ENCODE results near the gene ATP5MK.

DNA sequence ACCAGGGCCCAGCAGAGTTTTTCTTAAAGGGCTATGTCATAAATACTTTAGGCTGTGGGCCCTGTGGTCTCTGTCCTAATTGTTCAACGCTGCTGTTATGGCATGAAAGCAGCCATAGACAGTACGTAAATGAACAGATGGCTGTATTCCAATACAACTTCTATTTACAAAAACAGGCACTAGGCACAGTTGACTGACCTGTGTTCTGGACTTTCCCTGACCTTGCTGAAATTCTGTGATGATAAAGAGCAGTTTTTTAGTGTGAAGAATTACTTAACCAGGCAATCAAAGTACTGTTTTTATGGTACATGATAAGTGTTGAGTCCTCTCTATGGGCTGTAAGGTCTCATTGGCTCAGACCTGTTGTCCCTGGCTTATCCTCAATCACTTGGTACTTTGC, 17.3 kb upstream of the ATP5MK start:
- TF ChIP-seq ESRRA (CRISPR knock-in tag; IDR thresholded peaks at IDR 0.05; ENCODE audit: borderline replicate concordance) (no peak), ZNF317 (CRISPR knock-in tag; IDR thresholded peaks at IDR 0.05; ENCODE audit: borderline replicate concordance, low read depth) (no peak), CREB1 (CRISPR knock-in tag; IDR thresholded peaks at IDR 0.05) (no peak)
- TF ChIP-seq, protein P1, sequence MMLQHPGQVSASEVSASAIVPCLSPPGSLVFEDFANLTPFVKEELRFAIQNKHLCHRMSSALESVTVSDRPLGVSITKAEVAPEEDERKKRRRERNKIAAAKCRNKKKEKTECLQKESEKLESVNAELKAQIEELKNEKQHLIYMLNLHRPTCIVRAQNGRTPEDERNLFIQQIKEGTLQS (CRISPR knock-in tag; conservative IDR thresholded peaks at IDR 0.05): no peak
- TF ChIP-seq, protein P2, sequence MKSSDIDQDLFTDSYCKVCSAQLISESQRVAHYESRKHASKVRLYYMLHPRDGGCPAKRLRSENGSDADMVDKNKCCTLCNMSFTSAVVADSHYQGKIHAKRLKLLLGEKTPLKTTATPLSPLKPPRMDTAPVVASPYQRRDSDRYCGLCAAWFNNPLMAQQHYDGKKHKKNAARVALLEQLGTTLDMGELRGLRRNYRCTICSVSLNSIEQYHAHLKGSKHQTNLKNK (CRISPR knock-in tag; IDR thresholded peaks at IDR 0.05): no peak
- TF ChIP-seq, protein P3, sequence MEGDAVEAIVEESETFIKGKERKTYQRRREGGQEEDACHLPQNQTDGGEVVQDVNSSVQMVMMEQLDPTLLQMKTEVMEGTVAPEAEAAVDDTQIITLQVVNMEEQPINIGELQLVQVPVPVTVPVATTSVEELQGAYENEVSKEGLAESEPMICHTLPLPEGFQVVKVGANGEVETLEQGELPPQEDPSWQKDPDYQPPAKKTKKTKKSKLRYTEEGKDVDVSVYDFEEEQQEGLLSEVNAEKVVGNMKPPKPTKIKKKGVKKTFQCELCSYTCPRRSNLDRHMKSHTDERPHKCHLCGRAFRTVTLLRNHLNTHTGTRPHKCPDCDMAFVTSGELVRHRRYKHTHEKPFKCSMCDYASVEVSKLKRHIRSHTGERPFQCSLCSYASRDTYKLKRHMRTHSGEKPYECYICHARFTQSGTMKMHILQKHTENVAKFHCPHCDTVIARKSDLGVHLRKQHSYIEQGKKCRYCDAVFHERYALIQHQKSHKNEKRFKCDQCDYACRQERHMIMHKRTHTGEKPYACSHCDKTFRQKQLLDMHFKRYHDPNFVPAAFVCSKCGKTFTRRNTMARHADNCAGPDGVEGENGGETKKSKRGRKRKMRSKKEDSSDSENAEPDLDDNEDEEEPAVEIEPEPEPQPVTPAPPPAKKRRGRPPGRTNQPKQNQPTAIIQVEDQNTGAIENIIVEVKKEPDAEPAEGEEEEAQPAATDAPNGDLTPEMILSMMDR (IDR thresholded peaks at IDR 0.05): no peak
- TF ChIP-seq, protein P4, sequence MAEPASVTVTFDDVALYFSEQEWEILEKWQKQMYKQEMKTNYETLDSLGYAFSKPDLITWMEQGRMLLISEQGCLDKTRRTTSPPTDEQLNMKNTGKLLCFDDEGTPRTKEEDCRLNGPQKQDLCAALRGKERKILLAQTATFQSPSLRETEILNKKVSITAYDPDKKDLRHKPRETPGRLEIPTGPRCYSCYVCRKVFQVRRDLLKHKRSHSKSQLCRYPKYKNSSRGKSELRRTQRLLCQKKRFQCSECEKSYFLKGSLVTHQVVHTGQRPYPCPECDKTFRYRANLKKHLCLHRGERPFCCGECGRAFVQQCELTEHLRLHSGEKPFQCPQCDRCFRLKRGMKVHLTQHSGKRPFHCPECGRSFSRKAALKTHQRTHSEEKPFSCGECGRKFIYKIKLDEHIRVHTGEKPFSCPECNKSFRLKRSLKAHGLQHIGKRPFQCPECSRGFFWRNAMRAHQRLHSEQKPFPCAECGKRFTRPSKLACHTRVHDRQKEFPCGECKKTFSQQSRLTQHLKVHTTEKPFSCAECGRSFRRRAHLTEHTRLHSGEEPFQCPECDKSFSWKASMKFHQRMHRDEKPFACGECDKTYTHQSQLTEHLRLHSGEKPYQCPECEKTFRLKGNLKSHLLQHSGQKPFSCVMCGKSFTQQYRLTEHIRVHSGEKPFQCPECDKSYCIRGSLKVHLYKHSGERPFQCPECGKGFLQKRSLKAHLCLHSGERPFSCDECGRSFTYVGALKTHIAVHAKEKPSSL (CRISPR knock-in tag; conservative IDR thresholded peaks at IDR 0.05): no peak
- TF ChIP-seq, protein P5, sequence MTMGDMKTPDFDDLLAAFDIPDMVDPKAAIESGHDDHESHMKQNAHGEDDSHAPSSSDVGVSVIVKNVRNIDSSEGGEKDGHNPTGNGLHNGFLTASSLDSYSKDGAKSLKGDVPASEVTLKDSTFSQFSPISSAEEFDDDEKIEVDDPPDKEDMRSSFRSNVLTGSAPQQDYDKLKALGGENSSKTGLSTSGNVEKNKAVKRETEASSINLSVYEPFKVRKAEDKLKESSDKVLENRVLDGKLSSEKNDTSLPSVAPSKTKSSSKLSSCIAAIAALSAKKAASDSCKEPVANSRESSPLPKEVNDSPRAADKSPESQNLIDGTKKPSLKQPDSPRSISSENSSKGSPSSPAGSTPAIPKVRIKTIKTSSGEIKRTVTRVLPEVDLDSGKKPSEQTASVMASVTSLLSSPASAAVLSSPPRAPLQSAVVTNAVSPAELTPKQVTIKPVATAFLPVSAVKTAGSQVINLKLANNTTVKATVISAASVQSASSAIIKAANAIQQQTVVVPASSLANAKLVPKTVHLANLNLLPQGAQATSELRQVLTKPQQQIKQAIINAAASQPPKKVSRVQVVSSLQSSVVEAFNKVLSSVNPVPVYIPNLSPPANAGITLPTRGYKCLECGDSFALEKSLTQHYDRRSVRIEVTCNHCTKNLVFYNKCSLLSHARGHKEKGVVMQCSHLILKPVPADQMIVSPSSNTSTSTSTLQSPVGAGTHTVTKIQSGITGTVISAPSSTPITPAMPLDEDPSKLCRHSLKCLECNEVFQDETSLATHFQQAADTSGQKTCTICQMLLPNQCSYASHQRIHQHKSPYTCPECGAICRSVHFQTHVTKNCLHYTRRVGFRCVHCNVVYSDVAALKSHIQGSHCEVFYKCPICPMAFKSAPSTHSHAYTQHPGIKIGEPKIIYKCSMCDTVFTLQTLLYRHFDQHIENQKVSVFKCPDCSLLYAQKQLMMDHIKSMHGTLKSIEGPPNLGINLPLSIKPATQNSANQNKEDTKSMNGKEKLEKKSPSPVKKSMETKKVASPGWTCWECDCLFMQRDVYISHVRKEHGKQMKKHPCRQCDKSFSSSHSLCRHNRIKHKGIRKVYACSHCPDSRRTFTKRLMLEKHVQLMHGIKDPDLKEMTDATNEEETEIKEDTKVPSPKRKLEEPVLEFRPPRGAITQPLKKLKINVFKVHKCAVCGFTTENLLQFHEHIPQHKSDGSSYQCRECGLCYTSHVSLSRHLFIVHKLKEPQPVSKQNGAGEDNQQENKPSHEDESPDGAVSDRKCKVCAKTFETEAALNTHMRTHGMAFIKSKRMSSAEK (CRISPR knock-in tag; IDR thresholded peaks at IDR 0.05; ENCODE audit: borderline replicate concordance): no peak
- TF ChIP-seq, protein P6, sequence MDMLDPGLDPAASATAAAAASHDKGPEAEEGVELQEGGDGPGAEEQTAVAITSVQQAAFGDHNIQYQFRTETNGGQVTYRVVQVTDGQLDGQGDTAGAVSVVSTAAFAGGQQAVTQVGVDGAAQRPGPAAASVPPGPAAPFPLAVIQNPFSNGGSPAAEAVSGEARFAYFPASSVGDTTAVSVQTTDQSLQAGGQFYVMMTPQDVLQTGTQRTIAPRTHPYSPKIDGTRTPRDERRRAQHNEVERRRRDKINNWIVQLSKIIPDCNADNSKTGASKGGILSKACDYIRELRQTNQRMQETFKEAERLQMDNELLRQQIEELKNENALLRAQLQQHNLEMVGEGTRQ (CRISPR knock-in tag; IDR thresholded peaks at IDR 0.05): no peak
